ENCODE results near the gene LYPLA2.

LYPLA2 gene

DNA sequence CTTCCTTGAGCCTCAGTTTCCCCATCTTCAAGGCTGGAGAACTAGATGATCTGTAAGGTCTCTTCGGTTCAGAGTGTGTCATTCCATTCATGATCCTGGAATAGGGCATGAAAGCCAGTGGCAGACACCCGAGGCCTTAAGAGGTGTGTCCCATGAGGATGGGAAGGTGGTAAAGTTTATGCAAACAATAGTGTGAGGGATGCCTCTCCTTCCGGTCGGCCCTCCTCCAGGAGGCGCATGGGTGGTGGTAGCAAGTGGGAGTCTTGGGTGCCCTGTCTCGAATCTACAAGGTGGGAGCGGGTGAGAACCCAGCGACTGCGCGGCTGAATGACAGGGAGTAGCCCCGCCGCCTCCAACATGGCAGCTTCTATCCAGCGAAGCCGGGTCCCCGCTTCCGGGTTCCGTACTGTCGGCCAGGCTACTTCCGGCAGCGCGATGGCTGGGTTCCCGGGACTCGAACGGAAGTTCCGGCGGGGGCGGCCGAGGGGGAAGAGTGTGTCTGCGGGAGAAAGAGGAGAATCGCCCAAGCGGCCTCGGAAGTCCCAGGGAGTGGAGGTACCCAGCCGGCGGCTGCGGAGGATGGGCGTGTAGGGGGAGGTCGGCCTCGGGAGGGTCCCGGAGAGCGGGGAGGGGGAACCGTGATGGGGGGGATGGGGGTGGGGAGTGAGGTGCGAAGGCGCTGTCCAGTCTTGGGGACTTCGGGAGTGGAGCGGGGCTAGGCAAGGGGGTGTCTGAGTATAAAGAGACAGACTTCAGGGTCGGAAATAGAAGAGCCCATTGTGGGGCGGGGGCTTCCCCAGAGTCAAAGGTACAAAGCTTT, at the start of gene LYPLA2:
Gene LYPLA2 (plus strand): TSS at position 450 of the 820 bp plus-strand sequence. CDS start 1,538 bp downstream, outside the sequence.
- peak; percentile 86 for DNase-seq (ENCODE audit: low spot score)

DNA sequence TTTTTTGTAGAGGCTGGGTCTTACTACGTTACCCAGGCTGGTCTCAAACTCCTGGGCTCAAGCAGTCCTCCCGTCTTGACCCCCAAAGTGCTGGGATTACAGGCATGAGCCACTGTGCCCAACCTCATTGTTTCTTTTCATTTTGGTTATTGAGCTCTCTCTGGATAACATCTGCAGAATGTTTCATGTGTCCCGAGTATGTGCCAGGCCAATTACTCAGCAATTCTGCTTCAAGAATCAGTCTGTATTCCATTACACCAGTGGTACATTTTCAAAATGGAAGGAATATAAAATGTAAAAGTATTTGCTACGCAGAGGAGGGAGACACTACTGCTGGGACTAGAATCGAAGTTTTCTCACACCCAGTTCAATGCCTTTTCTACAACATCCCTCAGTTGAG, 49.3 kb upstream of the LYPLA2 start:
- no peak for DNase-seq (ENCODE audit: low spot score)

DNA sequence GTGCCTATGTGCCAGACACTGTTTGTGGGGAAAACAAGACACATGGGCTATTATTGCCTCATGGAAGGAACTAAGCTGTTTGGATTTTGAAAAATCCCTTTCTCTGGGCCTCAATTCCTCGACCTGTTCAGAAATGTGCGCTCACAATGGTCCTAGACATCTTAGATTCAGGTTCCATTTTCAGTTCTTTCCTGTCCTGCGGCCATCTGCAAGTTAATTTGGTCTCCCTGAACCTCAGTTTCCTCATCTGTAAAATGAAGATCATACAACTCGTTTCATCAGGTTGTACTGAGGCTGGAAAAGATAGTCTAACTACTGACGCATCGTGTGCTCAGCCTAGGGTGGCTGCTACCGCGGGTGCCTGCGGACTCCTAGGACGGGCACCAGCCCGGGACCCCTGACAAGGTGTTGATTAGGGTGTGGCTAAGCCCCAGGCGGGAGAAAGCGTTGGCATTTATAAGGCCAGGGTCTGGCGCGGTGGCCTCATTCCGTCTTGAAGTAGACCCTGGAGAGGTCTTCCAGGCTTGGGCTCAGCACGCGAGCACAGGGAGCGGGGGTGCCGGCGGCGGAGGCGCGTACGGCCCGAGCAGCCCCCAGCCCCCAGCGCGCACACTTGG, 48.2 kb upstream of the LYPLA2 start:
- no peak for DNase-seq (ENCODE audit: low spot score)

DNA sequence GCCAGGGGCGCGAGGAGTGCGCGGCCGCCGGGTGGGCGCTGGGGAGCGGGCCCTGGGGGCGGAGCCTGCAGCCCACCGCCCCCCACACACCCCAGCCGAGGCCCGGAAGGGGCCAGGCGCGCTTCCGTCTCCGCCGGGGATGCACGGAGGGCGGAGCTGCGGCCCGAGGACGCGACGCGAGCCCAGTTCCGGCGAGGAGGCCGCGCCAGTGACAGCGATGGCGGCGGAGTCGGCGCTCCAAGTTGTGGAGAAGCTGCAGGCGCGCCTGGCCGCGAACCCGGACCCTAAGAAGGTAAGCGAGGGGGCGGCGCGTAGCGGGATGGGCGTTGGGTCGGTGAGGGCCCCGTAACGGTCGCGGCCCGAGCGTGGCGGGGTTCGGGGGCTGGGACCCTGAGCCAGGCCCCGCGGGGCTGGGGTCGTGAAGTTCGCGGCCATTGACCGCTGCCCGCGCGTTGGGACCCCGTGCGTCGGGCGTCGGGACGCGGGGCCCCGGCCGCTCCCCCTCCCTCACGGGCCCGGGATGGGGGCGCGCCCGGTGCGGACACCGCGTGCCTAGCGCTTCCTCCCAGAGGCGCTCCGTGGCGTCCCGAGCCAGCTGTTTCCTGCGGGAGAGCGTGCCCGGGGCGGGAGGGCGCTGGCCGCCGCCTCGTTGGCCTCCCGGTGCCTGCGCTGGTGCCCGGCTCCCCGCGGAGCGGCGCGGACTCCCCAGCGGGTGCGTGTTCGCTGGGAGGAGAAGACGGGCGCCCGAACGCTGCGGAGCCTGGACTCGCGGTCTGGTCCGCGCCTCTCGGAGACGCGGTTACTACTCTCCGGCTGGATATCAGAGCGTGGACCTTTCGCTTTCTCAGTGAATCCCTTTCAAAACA, 47.4 kb upstream of the LYPLA2 start, which contains the start of gene ELOA:
Gene ELOA (plus strand): TSS at position 185 of the 866 bp plus-strand sequence. CDS start 33 bp downstream, at position 218.
- peak; percentile 69 for DNase-seq (ENCODE audit: low spot score)

DNA sequence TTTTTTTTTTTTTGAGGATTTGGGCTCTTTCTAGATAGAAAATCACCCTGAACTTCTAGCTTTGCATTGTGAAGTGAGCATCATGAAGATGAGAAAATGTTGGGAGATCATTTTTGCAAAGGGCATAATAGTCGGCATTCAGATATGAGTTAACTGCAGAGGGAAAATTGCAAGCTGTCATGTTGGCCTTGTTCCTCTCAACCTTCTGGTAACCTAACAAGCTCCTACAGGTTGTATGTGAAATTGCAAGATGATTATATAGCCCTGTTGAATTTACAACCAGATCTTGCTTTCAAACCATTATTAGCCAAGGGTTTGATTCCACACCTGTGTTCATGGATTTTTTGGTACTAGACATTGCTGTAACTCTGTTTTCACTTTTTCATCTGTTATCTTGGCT, 45.4 kb upstream of the LYPLA2 start:
- peak; percentile 26 for DNase-seq (ENCODE audit: low spot score)

DNA sequence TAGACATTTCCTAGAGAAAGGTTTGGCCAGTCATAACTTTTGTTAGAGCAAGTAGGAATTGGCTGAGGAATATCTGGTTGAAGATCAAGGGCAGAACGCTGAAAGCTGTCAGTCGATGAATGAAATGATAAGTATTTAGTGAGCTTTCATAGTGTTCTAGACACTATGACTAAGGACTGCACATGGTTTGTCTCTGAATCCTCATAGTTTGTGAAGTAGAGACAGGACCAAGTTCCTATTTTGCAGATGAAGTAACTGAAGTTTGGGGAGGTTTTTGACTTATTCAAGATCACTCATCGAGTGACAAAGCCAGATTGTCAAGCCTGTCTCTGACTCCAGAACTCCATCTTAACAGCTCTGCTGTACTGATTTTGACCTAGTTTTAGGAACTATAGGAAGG, 42.9 kb upstream of the LYPLA2 start:
- no peak for DNase-seq (ENCODE audit: low spot score)

DNA sequence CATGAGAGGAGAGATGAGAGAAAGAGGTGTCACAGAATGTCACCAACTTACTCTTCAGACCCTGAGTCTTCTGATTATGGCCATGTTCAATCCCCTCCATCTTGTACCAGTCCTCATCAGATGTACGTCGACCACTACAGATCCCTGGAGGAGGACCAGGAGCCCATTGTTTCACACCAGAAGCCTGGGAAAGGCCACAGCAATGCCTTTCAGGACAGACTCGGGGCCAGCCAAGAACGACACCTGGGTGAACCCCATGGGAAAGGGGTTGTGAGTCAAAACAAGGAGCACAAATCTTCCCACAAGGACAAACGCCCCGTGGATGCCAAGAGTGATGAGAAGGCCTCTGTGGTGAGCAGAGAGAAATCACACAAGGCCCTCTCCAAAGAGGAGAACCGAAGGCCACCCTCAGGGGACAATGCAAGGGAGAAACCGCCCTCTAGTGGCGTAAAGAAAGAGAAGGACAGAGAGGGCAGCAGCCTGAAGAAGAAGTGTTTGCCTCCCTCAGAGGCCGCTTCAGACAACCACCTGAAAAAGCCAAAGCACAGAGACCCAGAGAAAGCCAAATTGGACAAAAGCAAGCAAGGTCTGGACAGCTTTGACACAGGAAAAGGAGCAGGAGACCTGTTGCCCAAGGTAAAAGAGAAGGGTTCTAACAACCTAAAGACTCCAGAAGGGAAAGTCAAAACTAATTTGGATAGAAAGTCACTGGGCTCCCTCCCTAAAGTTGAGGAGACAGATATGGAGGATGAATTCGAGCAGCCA, 39.7 kb upstream of the LYPLA2 start:
- DNase-seq (ENCODE audit: low spot score): peak; percentile 47

DNA sequence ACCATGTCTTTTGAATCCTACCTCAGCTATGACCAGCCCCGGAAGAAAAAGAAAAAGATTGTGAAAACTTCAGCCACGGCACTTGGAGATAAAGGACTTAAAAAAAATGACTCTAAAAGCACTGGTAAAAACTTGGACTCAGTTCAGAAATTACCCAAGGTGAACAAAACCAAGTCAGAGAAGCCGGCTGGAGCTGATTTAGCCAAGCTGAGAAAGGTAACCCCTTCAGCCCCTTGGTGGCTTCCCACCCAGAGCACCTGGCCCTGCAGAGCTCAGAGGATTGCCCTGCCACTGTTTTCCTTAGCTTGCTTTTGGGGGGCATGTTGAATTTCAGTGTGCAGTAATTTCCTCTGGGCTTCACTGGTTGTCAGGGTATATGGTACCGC, 39.1 kb upstream of the LYPLA2 start:
- DNase-seq (ENCODE audit: low spot score): no peak

DNA sequence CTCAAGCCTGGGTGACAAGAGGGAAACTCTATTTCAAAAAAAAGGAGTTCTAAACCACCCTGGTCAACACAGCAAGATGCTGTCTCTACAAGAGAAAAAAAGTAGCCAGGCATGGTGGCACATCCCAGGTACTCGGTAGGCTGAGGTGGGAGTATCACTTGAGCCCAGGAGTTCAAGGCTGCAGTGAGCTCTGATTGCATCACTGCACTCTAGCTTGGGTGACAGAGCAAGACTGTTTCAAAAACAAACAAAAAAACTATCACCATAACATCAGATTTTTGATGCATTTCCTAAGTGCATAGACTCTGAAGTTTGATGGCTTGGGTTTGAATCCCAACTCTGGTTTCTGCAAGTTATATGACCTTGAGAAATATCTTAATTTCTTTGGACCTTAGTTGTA, 38.0 kb upstream of the LYPLA2 start:
- DNase-seq (ENCODE audit: low spot score): no peak

DNA sequence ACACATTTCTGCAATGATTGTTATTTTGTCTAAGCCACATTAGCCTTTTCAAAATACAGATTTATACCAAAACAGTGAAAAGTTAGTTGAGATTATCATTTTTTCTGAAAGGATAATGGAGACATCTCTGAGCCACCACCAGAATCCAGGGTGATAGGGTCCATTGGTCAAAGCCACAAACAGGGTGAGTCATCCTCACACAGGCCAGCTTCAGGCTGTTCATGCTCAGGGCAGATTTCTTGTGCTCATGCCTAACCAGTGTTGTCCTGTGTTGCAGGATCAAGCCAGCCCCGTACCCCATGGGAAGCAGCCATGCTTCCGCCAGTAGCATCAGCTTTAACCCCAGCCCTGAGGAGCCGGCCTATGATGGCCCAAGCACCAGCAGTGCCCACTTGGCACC, 34.3 kb upstream of the LYPLA2 start:
- no peak for DNase-seq (ENCODE audit: low spot score)

DNA sequence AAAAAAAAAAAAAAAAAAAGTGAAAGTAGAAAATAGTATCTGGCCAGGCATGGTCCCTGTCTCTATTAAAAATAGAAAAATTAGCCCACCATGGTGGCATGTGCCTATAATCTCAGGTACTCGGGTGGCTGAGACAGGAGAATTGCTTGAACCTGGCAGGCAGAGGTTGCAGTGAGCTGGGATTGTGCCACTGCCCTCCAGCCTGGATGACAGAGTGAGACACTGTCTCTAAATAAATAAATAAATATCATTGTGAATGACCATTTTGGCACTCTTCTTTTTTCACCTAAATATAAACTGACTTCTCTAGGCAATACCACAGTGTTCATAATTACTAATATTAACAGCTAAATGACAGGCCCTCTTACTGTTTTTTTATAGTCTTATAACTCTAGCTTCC, 33.1 kb upstream of the LYPLA2 start:
- no peak for DNase-seq (ENCODE audit: low spot score)

DNA sequence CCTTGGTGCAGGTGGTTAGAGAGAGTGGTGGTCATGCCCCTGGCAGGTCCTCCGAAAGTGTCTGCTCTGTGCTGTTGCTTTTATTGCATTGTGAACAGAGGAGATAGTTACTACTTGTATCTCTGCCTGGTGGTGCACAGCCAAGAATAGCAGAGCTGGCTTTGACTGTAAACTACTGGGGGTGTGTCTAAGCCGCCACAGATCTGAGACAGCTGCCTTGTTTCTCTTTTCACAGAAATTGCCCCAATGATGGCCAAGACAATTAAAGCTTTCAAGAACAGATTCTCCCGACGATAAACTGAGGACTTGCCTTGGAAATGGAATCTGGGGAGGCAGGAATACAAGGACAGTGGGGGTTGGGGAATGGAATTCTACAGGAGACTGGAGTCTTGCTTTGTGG, 31.7 kb upstream of the LYPLA2 start:
- DNase-seq (ENCODE audit: low spot score): no peak

DNA sequence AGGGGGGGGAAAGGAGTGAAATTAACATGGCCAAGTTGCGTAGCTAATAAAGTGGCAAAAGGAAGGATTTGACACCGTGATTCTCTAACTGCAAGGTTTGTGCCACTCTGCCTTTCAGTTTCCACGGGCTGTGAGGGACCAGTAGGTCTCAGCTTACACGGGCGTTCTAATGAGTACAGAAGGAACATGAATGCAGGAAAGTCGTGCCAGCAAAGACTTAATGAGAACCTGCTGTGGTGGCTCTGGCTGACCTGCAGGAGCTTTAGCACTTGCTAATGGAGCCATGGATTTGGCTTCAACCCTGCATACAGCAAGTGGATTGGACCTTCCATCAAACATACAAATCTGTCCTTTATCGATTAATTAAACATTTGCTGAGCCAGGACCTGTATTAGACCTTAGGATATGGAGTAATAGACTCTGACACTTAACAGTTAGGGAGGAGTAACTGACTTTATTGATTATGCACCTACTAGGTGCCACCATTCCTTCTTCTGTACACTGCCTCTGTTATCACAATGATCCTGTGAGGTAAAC, 27.8 kb upstream of the LYPLA2 start:
- DNase-seq (ENCODE audit: low spot score): no peak

DNA sequence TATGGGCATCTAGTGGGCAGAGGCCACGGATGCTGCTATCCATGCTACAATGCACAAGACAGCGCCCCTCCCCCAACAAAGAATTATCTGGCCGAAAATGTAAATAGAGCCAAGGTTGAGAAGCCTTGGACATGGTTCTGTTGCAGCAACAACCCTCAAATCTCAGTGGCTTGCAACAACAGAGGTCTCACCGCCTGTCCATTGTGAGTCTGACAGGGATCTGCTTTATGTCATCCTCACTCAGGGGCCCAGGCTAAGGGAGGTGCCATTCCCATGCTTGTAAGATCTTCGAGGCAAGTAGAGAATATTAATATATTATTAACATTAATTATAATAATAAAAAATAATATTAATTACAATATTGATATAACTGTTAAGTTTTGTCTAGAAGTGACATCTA, 22.2 kb upstream of the LYPLA2 start:
- DNase-seq (ENCODE audit: low spot score): no peak

DNA sequence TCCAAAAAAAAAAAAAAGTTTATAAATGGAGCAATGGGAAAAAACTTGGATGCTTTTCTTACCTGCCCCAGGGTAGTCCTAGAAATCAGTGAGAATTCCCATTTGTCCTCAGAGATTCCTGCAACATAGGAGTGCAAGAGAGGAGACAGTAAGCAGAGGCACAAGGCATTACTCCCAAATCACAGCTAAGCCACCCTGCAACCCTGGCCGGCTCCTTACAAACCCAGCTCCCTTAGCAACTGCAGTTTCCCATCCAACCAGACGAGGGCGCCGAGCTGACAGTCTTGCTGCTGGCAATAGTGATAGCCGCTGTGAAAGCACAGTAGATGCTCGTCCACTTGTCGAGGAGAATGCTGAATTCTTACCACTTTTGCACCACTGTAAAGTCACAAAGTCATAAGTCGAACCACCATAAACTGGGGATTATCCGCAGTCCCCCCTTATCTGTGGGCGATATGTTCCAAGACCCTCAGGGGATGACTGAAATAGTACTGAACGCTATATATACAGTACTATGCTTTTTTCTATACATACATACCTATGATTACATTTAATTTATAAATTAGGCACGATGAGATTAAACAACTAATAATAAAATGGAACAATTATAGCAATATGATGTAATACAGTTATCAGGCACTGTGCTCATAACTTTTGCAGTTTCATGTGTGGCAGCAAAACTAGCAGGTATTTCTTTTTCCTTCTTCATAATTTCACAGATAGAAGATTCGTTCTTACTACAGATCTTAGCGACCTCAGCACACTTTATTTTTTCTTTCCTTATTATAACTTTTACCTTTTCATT, 18.7 kb upstream of the LYPLA2 start:
- peak; percentile 88 for DNase-seq (ENCODE audit: low spot score)

DNA sequence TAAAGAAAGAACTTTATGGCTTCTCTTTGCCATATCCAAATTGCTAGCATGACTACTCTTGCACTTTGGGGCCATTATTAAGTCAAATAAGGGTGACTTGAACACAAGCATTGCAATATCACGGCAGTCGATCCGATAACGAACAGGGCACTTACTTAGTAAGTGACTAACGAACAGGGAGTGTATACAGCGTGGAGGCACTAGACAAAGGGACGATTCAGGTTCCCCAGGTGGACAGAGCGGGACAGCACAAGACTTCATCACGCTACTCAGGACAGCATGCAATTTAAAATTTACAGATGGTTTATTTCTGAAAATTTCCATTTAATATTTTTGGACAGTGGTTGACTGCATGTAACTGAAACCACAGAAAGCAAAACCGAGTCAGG, 18.1 kb upstream of the LYPLA2 start:
- DNase-seq (ENCODE audit: low spot score): no peak

DNA sequence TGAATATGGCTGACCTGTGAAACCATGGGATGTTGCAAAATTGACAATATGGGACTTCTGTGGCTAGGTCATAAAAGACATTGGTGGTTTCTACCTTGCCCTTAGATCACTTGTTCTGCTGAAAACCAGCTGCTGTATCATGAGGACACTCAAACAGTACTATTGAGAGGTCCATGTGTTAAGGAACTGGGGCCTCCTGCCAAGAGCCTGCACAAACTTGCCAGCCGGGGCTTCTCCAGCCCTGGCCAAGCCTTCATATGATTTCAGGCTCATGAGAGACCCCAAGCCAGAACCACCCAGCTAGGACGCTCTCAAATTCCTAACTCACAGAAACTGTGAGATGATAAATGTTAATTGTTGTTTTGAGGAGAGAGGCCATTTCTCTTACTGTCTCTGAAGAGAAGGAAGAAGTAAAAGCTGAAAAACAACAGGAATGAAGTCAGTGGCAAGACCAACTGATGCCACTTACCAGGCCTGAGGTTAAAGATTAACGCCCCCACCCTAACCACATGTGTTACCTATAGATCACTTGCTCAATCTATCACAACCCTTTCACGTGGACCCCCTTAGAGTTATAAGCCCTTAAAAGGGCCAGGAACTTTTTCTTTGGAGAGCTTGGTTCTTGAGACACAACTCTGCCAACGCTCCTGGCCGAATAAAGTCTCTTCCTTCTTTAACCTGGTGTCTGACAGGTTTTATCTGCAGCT, 16.6 kb upstream of the LYPLA2 start:
- DNase-seq (ENCODE audit: low spot score): no peak

DNA sequence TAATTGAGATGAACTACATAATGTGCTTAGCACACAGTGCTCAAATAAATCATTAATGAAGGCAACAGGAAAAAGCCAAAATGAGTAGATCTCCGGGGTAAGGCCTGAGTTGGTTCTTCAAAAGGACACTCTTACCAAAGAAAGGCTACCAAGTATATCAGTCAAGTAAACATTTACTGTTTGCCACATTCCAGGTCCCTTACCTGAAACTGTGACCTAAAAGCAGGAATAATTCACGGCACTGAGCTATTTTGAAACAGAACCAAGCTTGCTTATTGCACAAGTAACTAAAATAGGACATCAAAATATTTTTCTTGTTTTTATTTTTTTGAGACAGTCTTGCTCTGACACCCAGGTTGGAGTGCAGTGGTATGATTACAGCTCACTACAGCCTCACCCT, 14.7 kb upstream of the LYPLA2 start:
- DNase-seq (ENCODE audit: low spot score): no peak

DNA sequence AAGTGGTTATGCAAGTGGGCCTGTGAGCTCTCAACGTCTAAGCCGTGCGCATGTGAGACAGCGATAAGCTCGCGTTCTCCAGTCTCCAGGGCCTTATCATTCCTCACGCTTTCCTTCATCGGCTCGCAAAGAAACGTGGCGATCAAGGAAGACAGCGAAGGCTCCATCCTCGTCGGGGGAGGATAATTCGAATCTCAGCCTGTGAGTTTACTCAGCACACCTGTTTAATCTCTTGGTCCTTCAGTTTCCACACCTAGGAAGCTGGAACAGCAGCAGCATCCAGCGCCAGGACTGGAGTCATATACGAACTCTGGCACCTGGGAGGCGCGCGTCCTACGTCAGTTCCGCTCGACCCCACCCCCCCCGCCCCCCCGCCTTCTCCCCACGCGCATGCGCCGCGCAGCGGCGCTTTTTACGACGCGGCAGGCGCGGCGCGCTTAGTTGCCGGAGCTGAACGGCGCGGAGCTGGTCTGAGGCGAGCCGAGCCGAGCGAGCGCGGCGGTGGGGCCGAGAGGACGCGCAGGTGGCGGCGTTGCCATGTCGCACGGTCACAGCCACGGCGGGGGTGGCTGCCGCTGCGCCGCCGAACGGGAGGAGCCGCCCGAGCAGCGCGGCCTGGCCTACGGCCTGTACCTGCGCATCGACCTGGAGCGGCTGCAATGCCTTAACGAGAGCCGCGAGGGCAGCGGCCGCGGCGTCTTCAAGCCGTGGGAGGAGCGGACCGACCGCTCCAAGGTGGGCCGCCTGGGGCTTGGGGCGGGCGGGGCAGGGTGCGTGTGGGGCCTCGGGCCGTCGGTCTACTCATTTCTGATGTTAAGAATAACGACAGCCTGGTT, 12.7 kb upstream of the LYPLA2 start, which contains the start of gene PITHD1:
Gene PITHD1 (plus strand): TSS at position 440 of the 836 bp plus-strand sequence. CDS start 98 bp downstream, at position 538.
- DNase-seq (ENCODE audit: low spot score): peak; percentile 79
